DMS53 treated with DMSO at 0.1 percent for 48 hours (cell line): ENCODE data around the gene FAM210A.
"Not testable (repeated sequence)": the region's sequence is repeated elsewhere in the genome, so short reads cannot be mapped to it uniquely, and the experiment has no call there.

ENCODE experiments used
- DNase-seq: peaks from one replicate; lab custom pipeline; 2025; ENCODE audit not compliant: unreplicated experiment; lab: John Stamatoyannopoulos, UW

Gene FAM210A

DNA sequence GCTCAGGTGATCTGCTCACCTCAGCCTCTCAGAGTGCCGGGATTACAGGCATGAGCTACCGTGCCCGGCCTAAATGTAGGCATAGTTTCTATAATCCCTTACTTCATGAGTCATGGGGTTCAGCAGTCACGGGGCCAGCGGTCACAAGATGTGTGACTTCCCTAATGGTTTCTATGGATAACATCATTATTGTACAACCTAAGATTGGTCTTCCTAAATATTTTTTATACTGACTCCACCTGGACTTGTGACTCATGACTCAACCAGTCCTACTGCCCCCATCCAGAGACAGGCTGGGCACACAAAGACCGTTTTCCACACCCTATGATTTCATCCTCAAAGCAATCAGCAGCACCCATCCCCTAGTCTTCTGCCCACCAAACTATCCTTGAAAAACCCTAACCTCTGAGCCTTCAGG, 15.9 kb downstream of the FAM210A start:
- DNase-seq: no peak

DNA sequence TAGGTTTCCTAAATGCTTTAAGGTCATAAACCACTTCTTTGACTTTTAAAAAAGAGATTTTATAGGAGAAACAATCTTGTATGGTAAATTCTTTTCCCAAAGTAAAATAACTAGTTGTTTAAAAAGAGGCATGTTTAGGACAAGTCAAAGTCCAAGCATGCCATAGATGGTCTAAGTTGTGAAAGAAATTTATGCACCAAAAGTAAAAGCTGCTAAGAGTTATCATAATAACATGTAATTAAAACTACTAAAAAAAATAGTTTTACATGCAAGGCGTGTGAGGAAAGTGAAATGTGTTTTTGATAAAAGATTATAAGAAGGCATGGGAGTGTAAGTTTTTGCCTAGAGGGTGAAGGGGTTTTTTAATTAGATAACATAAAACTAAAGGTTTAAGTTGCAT, 22.5 kb downstream of the FAM210A start:
- DNase-seq: no peak

DNA sequence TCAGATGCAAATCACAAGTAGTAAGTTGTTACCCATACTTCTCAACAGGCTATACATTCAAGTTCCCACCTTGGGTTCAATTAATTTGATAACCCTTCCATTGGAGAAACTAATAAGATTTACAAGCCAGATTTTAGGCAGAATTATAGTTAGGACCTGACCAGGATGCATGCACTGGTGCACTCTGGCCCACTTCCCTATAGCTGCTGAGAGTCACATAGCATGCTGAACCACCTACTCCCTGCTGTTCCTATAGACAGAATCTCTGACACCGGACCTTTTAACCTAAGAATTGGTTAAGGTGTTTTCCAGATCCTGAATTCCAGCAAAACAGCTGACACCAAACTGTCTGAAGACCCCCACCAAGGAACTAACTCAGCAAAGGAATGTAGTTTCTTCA, 26.2 kb downstream of the FAM210A start:
- DNase-seq: no peak

DNA sequence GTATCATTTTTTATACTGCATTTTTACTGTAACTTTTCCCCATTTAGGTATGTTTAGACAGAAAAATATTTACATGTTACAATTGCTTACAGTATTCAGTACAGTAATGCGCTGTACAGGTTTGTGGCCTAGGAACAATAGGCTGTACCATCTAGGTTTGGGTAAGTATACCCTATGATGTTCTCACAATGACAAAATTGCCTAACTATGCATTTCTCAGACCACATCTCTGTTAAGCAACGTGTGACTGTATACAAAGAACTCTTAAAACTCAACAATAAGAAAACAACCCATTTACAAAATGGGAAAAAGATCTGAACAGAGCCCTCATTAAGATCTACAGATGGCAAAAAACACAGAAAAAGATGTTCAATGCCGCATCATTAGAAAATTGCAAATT, 29.4 kb downstream of the FAM210A start:
- no peak for DNase-seq

DNA sequence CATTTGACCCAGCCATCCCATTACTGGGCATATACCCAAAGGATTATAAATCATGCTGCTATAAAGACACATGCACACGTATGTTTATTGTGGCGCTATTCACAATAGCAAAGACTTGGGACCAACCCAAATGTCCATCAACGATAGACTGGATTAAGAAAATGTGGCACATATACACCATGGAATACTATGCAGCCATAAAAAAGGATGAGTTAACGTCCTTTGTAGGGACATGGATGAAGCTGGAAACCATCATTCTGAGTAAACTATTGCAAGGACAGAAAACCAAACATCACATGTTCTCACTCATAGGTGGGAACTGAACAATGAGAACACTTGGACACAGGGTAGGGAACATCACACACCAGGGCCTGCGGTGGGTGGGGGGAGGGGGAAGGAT, 31.0 kb downstream of the FAM210A start:
- not testable (repeated sequence) for DNase-seq

DNA sequence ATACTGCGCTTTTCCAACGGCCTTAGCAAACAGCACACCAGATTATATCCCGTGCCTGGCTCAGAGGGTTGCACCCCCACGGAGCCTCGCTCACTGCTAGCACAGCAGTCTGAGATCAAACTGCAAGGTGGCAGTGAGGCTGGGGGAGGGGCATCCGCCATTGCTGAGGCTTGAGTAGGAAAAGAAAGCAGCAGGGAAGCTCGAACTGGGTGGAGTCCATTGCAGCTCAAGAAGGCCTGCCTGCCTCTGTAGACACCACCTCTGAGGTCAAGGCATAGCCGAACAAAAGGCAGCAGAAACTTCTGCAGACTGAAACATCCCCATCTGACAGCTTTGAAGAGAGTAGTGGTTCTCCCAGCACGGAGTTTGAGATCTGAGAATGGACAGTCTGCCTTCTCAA, 36.3 kb downstream of the FAM210A start:
- DNase-seq: not testable (repeated sequence)

DNA sequence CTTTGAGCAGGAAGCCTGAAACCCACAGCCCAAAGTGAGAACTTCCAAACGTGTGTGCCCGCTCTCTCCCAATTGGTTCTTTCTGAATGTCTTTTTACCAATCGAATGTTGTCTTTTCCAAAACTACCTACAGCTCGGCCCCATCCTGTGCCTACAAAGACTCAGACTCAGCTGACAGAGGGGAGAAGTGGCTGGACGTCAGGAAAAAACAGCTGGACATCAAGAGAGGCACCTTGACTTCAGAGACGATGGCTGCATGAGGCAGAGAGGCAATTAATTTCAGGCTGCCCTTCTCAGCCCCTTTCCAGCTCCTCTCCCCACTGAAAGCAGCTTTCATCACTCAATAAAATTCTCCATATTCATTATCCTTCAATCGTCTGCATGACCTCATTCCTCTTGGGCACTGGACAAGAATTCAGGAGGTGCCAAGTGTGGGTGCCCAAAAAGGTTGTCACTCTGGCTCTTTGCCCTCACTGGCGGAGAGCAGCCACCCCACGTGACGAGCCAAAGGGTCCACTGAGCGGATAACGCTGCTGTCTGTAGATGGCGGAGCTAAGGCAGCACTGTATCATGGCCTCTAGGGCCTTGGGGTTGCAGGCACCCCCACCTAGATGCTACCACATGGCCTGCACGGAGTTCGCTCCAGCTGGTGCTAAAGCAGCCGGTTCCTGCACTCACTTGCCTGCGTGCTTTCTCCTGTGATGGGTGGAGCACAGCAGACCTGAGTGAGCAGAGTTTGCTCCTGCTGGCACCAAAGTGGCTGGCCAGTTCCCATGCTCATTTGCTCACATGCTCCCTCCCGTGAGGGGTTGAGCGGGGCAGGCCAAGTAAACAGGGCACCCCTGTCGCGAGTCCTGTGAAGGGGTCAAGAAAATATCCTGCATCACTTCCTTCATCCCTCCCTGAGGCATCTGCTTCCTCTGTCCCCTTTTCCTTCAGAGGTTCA, 37.9 kb downstream of the FAM210A start:
- no peak for DNase-seq

DNA sequence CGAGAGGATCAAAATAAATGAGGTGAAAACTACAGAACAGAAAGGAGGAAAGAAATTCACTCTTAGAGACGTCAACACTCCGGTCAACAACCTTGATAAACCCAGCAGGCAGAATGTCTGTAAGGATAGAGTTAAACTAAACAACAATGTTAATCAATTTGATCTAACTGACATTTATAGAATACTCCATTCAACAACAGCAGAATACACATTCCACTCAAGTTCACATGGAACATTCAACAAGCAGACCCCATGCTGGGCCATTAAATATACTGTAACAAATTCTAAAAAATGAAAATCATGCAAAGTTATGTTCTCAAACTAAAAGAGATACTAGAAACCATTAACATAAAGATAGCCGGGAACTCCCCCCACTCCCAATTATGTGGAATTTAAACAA, 41.8 kb downstream of the FAM210A start:
- DNase-seq: no peak

DNA sequence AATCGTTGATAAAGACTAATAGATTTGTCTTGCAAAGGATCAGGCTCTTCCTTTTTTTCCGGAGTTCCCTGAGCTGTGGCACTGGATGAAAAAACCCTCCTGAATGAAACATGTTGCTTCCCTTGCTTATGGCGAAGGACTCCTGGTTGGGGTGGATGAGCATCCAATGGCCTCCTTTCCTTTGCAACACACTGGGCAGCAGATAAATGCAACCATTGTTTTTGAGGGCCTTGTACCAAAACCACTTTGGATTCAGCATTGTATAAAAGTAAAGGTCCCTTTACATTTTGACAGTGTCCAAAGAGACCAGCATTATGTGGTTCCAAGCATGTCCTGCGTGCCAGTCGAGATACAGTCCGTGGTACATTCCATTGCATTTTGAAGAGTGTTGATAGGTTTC, 44.7 kb downstream of the FAM210A start:
- DNase-seq: no peak

DNA sequence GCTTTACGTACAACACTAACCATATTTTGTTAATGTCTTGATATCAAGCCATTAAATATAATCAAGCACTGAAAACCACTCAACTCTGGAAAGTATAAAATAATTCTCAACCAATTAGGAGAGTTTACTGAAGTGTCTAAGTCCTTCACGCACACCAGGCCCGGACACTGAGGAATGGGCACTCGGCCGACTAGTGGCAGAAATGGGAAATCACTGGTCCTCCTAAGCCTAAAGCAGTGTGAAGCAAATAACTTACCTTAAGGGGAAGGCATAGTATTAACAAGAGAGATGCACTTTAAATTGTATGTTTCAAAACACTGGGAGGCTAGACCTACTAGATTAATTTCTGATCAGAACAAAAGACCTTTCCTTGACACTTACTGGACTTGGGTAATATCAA, 45.7 kb downstream of the FAM210A start:
- no peak for DNase-seq

DNA sequence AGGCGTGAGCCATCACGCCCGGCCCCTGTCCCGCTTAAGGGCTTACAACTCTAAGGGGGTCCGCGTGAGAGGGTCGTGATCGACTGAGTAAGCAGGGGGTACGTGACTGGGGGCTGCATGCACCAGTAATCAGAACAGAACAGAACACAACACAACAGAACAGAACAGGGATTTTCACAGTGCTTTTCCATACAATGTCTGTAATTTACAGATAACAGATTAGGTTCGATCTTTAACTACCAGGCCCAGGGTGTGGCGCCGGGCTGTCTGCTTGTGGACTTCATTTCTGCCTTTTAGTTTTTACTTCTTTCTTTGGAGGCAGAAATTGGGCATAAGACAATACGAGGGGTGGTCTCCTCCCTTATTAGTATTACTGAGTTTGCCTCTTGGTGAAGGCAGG, 49.0 kb downstream of the FAM210A start:
- not testable (repeated sequence) for DNase-seq

DNA sequence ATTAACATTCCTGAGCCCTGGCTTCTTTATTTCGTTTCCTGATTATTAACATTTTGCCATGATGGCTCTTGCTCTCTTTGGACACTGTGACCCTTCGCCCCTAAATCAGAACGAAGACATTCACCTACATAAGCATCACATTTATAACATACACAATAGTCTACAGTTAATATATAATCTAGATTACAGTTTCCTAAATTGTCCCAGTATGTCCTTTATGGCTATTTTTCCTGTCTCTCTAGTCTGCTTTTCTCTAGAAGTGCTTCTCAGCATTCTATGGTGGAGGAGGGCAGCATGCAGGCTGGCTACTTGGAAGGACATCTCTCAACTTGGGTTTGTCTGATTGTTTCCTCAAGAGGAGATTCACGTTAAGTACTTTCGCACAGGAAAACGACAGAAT, 49.9 kb downstream of the FAM210A start:
- DNase-seq: no peak

DNA sequence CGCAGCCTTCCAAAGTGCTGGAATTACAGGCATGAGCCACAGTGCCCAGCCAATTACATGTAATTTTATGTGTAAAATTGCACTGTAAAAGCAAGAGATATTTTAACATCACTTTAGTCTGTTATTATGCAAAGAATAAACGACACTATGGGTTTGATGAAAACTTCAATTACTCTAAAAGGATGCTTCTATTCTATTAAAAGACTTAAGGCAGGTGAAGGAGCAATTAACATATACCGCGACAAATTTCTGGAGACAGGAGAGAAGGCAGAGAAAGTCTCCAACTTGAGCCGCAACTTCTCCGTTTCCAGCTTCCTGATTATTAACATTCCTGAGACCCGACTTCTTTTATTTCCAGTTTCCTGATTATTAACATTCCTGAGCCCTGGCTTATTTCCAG, 53.7 kb downstream of the FAM210A start:
- no peak for DNase-seq

DNA sequence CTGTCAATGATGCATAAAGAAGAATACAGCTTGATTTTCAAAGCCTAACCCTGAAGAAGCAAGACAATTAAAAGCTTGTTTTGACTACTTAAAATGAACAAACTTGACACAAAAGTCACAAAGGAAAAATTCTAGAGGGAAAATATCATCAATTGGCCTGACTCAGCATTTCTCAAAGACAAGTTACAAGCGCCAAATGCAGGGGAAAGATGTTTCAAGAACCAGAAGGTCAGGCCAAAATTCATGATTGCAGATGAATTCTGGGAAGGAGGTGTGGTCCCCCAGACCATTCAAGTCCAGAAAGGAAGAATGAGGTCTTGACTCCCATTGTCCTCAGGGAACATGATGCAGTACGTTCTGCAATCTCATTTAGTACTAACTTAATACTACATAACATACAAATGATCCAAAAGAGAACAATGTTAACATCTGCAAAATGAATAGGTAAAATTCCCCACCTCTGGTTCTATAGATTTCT, 64.5 kb downstream of the FAM210A start:
- DNase-seq: no peak

DNA sequence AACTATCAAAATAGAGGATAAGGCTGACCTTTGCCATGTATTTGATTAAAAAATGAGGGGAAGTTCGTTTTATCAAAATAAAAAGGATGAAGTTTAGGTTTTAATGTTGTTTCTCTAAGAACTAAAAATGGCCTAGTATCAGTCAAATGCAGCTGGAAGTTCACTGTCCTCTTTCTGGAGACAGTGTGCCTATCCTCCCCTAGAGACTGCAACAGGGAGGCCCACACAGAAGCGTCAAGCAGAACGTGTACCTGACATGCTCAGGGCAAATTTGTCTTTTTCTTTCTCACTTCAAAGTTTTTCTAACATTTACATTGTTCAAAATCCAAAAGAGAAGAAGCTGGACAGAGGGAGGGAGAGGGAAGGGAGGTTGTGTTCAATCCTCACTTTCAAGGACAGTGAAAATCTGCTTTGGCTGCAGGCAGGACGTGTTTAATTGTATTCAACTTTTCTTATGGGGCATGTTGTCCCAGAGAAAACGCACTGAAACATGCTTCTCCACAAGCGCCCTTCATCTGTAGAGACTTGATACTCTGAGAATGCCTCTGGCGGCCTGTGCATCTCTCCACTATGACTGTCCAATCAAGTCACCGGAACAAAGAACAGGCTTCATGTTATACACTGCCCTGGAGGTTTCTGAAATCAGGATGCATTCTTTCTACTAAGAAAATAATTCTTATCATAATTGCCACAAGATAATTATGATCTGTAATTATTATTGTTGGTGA, 65.1 kb downstream of the FAM210A start:
- DNase-seq: no peak

DNA sequence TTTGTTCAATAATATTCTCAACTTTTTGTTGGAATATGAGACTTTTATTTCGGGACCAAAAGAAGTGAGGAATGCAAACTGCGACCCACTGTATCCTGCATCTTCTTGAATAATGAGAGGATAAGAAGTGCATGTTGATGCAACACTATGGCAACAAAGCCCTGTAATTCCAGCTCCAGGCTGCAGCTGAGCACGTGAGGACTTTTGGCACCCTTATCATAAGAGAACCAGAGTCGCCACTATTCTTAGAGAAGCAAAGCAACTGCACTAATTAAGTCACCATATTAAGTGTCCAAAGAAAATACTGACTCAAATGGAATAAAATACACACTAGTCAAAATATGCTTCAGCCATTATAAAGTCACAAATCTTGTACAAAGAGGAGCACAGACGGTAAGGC, 65.8 kb downstream of the FAM210A start:
- no peak for DNase-seq

DNA sequence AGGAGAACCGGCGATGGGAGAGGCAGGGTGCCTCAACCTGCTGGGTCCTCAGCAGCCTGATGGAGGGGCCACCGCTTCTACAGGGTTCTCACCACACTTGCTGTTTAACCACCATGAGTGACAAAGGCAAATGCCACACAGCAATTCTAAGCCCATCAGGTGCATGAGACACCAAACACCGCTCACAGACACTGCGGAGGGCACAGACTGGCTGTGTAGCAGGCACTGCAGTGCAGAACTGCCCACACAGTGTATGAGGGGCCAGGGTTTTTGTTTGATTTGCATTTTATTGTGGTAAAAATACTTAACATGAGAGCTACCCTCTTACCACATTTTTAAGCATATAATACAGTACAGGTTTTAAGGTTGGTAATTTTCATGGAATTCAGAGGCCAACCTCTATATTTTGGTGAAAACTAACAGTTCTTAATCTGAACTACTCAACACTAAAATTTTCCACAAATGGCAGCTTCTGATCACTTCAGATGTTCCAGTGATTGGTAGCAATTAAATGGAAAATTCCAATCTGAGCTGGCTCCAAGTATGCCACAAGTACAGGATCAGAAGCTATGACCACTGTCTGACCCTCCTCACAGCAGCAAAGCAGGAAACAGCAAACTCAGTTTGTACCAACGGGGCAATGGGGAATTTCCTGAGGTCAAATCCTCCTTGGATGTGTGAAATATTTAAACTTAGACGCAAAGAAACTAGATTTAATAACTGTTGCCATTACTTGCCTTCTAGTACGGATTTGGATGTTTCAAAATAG, 67.7 kb downstream of the FAM210A start:
- no peak for DNase-seq

DNA sequence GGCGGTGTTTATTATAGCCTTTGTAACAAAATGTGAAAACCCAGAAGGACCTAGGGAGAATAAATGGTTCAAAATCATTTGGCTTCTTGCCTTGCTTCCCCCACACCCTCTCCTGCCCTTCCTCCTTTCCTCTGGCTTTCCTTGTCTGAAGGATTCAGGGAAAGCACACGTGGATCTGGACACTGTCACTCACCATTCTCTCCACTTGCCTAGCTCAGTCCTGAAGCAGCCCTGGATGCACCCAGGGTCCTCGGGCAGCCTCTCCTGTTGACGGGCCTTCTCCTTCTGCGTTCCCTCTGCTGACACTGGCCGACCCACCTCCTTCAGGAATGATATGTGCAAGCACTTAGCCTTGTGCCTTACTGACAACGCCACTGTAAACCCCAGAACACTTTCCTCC, 68.4 kb downstream of the FAM210A start:
- DNase-seq: no peak

DNA sequence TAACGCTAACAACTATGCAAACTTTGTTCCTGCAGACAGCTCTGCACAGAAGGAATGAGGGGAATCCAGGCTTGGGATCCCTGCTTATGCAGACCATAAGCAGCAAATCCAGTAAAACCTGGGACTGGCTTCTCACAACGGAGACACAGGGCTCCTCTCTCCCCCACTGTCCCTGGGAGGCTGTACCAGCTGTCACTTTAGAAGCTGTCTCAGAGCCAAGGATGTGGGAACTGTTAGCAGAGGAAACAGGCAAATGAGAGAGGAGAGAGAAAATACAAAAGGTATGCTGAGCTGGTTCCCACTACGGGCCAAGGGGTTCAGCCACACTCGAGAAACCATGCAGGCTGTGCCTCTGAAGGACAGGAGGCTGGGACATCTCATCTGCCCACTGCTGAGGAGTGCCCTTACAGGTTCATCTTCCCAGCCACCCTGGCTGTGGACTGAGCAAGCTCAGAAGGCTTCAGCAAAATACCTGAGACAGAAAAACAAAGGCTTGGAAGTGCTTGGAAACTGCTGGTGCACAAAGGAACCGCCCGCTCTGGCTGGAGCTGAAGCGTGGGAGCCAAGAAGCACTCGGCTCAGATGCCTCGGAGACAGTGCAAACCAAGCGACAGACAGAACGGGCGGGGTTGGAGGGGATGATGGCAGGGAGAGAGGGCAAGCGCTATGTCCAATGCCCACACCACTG, 72.5 kb downstream of the FAM210A start:
- DNase-seq: no peak

DNA sequence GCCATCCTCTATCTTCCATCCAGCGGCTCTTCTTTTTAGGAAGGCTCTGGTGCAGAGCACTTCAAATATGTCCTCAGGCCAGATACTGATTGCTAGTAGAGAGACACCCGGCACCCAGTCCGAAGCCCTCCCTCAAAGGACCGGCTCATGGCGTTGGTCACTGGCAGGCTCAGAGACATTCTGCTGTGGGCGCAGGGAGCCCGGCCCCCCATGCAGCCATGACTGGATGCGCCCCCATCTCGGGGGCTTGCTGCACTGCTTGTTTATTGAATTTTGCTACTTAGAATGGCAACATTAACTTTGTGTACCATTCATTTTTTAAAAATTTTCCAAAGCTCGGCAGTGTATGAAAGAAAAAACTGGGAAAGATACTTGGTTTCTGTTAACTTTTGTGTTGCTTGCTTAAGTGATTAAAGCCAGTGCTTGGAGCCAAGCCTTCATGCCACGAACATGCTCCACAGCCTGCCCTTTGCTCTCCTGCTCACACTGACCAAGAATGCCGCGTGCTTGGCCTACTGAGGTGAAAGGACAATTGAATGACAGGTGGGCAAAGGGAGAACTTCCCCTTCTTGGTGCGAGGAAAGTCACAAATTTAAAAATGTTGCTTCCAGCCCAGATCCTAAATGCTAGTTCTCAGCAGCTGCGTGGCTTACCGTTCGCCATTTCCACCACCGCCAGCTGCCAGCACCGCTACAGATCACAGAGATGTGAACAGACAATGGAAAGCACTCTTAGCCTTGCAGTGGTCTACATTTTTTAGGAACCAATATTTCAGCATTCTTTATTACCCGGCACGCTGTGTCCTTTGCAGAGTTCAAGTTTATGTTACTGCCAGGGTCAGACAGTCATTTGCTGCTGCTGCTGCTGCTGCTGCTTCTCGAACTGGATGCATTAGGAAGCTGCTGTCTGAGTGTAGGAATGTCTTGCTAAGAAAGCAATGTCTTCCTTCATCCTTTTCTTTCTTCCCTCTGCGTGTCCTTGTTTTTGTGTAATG, 76.7 kb downstream of the FAM210A start:
- DNase-seq: no peak
